Stimulated activated naive B cell treated with anti-CD40 and anti-IgM and Interleukin-4, amounts not matched to agents 10 μg/mL and 1 μg/mL and 100 μg/mL, for 72 hours (primary cell): ENCODE data around the gene SPG11.
"Not testable (repeated sequence)": the region's sequence is repeated elsewhere in the genome, so short reads cannot be mapped to it uniquely, and the experiment has no call there.

Source experiments
- ATAC-seq, 2 donors: fragments of 150-1000 bp; cut with Tn5 transposase; replicated peaks; 2 replicates each; pipeline ENCODE4 v1.10.0; 2021; ENCODE audit warnings: moderate library complexity in 1 of 2
- DNase-seq: peaks from one replicate; pipeline ENCODE4 v3.0.0; 2021
- H3K27ac Mint-ChIP-seq: one replicate; pipeline ENCODE4 v1.8.0; 2022; ENCODE audit warnings: mild to moderate bottlenecking, mixed read lengths
- H3K27me3 Mint-ChIP-seq, 2 donors: one replicate each; pipeline ENCODE4 v1.8.0; 2022; ENCODE audit warnings: mixed read lengths in 2 of 2
- H3K36me3 Mint-ChIP-seq, 2 donors: one replicate each; pipeline ENCODE4 v1.8.0; 2022; ENCODE audit warnings: mixed read lengths in 2 of 2, mild to moderate bottlenecking in 1 of 2
- H3K4me1 Mint-ChIP-seq, 2 donors: one replicate each; pipeline ENCODE4 v1.8.0; 2022; ENCODE audit warnings: mixed read lengths in 2 of 2, mild to moderate bottlenecking in 1 of 2
- H3K4me3 Mint-ChIP-seq, 2 donors: one replicate each; pipeline ENCODE4 v1.8.0; 2022; ENCODE audit warnings: mild to moderate bottlenecking in 2 of 2, mixed read lengths in 2 of 2, moderate library complexity in 1 of 2
- H3K9me3 Mint-ChIP-seq, 2 donors: one replicate each; pipeline ENCODE4 v1.8.0; 2022; ENCODE audit warnings: mixed read lengths in 2 of 2, mild to moderate bottlenecking in 1 of 2

Gene SPG11

DNA sequence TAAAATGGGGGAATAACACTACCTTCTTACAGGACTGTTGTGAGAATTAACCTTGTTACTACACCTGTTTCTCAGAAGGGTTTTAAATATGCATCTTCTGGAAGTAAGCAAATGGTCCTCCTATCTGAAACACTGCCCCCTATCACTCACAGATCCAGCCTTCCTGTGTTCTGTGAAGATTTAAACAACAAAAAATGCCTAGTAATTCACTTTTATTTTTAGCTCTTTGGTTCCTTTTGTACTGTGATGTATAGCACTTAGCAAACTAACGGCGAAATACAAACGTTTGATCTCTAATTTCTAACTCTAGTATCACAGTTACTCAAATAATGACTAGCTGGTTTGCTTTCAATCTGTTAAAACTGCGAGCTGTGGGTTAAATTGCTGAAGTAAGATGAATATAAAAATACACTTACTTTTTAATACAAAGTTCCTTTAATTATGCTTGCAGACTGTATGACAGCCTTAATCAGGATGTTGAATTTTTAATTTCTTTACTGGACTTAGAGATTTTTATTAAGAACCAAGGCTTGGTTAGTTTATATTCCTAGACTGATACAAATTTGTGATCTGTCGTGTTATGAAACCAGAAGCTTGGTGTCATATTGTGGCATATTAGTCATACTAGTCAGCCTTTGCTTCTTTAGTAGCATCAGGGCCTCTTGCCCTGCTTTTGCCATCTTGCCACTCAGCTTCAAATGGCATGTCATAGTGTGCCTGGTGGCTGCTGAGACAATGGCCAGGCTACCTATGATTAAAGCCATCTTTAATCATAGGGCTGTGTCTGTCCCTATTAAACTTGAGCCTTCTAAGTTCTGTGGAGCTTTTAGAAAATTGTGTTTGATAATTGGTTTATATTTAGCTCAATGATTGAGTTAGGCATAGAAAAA is 117.3 kb downstream of the SPG11 start:
- Mint-ChIP-seq H3K9me3 (no peaks in the 10 kb centered on the region), H3K4me3 (no peak overlapping the region), H3K27me3 (no peaks in the 10 kb centered on the region), H3K27ac (peak overlapping the region; percentile 82), H3K36me3 (peaks cover 12 to 43% of the 10 kb centered on the region in 2 donors), H3K4me1 (peaks cover 21 to 53% of the 10 kb centered on the region in 2 donors)
- peak; percentile 95 for ATAC-seq
- DNase-seq: no peak

- not testable (repeated sequence) for H3K4me3 Mint-ChIP-seq, H3K27me3 Mint-ChIP-seq, ATAC-seq, DNase-seq, H3K27ac Mint-ChIP-seq, H3K9me3 Mint-ChIP-seq
- peaks cover 25 to 53% of the 10 kb centered on the region in 2 donors for H3K4me1 Mint-ChIP-seq
- peaks cover 17 to 47% of the 10 kb centered on the region in 2 donors for H3K36me3 Mint-ChIP-seq
Observed at GRCh38 chr15:44544745-44545144, 118.7 kb downstream of the SPG11 start.

DNA sequence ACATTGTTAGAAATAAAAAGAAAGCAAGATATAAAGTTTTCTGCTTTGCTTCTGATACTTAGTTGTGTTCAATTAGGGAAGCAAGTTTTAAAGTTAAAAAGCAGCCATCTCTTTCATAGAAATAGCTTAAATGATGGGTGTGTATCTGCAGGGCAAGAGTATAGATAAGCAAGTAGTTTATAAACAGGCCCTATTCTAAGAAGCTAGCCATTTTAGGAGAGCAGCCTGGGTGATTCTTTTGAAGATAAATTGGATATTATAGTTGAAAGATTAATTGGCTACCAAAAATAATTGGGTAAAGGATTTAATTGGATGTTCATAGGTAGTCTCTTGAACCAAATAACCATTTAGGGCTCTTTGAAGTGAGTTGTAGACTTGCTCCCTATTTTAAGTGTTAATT is 120.9 kb downstream of the SPG11 start:
- Mint-ChIP-seq H3K4me3 (no peak overlapping the region), H3K27me3 (no peaks in the 10 kb centered on the region), H3K4me1 (peaks cover 32 to 70% of the 10 kb centered on the region in 2 donors), H3K27ac (peak overlapping the region; percentile 9), H3K36me3 (peaks cover 18 to 45% of the 10 kb centered on the region in 2 donors), H3K9me3 (no peaks in the 10 kb centered on the region)
- DNase-seq: no peak
- ATAC-seq: no peak

DNA sequence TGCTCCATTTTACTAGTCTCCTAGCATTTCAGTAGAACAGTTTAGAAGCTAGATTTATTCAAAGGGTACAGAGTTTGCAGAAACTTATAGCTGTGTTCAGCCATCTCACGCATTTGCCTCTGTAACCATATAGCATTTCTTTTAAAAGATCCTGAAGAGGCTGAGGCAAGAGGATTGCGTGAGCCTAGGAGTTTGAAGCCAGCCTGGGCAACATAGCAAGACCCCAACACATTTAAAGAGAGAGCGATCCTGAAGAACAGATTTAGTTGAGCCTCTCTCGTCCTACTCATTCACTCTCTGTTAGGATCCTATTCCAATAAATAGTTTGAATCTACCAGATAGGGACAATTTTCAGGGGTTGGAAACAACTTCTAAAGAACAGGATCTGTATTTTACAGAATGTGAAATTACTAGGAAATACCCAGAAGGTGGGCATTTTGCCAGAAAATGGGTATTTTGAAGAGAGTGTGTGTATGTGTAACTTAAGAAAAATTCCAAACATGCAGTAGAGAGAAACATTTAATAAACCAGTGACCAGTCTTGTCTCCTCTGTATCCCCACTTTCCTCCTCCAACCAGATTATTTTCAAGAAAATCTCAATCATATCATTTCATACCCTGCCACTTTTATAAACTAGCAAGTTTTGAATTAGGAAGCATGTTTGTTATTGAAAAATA is 122.0 kb downstream of the SPG11 start:
- no peak for DNase-seq
- no peaks in the 10 kb centered on the region for H3K9me3 Mint-ChIP-seq

DNA sequence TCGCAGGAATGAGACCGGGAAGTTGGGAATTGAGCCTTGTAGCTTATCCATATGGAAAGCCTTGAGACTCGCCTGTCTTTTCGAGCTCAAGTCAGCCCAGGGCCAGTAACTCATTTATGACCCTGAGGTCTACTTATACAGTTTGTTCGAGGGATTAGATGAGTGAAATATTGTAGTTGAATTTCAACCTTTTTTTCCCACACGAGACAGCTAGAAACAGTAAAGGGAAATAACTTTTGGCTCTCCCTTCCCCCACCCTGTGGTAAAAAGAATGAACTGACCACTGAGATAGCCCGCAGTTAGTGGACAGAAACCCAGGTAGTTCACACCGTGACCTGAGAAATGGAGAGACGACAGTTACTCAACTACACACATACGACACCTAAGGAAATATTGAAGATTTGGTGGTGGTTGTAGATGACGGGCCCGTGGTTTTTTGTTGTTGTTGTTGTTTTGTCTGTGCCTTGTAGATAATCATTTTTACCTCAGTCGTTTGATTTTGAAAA is 125.7 kb downstream of the SPG11 start:
- peak overlapping the region; percentile 99 for H3K27ac Mint-ChIP-seq
- H3K36me3 Mint-ChIP-seq: peaks cover 22 to 44% of the 10 kb centered on the region in 2 donors

More for the DNA sequence above, 122.0 kb downstream of the SPG11 start:
- Mint-ChIP-seq H3K36me3 (peaks cover 20 to 44% of the 10 kb centered on the region in 2 donors), H3K27ac (no peak overlapping the region), H3K4me1 (peaks cover 32 to 68% of the 10 kb centered on the region in 2 donors), H3K27me3 (no peaks in the 10 kb centered on the region), H3K4me3 (peak overlapping the region in 1 of 2 donors; percentile 13)
- ATAC-seq: no peak

DNA sequence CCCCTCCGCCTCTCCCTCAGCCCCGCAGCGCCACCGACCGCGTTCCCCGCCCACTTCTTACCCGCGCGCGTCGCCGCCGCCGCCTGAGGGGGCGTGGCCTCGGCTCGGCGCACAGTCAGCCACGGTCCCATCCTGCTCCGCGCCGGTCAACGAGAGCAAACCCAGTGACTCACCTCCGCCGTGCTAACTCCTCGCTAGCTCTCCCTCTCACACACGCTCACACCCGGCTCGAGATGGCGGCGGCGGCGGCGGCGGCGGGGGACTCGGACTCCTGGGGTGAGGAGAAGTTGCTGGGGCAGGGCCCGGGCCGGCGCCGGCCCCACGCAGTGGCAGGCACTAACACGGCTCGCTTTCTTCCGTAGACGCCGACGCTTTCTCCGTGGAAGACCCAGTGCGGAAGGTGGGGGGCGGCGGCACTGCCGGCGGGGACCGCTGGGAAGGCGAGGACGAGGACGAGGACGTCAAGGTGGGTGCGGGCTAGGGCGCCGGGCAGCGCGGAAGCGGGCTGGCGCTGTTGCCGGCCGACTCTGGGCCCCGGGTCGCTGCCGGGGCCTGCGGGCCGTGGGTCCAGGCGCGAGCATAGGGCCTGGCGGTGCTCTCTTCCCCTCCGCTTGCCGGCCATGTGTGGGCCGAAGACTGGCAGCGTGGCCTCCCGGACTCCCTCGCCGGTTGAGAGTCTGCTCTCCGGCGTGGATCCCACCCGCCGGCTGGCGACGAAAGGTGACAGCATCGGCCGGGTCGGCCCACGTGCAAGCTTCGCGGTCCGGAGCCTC is 126.3 kb downstream of the SPG11 start, which contains the start of gene EIF3J:
Gene EIF3J (plus strand): TSS at position 186 of the 773 bp plus-strand sequence. CDS start 48 bp downstream, at position 234.
- Mint-ChIP-seq H3K9me3 (no peaks in the 10 kb centered on the region), H3K4me3 (peak within 1 kb of the TSS; percentile 94 to 99), H3K36me3 (peaks cover 22 to 41% of the 10 kb centered on the region in 2 donors), H3K27ac (peak within 1 kb of the TSS; percentile 99), H3K4me1 (peaks cover 29 to 57% of the 10 kb centered on the region in 2 donors), H3K27me3 (no peaks in the 10 kb centered on the region)
- DNase-seq: peak; percentile 93
- peak; percentile 94 to 95 for ATAC-seq

More for the DNA sequence above, 125.7 kb downstream of the SPG11 start:
- Mint-ChIP-seq H3K4me1 (peaks cover 29 to 62% of the 10 kb centered on the region in 2 donors), H3K4me3 (peak overlapping the region; percentile 94 to 99), H3K9me3 (no peaks in the 10 kb centered on the region), H3K27me3 (no peaks in the 10 kb centered on the region)
- DNase-seq (no peak), ATAC-seq (no peak)

DNA sequence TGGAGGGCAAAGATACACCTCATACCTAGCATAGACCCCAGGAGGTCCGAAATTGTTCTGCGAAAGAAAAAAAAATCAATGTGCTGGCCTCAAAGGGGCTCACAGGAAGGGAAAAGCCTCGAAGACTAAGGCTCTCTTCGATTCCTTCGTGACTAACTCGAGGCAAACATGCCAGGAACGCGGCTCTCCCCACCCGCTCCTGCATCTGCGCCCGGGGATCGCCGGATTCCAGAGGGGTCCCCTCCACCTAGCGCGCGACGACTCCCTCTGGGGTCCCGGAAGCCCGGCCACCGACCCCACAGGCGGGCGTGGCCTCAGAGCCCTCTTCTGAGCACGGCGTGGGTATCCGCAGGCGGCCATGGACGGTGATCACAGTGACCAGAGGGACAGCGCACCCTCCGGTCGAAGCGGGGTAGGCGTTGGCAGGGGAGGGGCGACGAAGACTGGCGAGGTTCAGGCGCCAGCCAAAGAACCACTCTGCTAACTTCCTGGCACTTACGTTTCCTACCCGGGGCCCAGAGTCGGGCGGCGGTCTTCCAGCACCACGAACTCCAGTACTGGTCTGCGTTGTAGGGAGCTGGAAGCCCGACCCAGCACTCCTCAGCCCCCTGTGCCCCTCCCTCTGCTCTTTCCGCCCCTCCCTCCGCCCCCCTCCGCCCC is 127.0 kb downstream of the SPG11 start:
- peaks cover 24 to 35% of the 10 kb centered on the region in 2 donors for H3K36me3 Mint-ChIP-seq
- peaks cover 25 to 50% of the 10 kb centered on the region in 2 donors for H3K4me1 Mint-ChIP-seq
- ATAC-seq: peak; percentile 73 to 74
- DNase-seq: peak; percentile 75
- H3K9me3 Mint-ChIP-seq: no peaks in the 10 kb centered on the region
- H3K4me3 Mint-ChIP-seq: peak overlapping the region; percentile 94 to 99
- H3K27ac Mint-ChIP-seq: peak overlapping the region; percentile 99
- no peaks in the 10 kb centered on the region for H3K27me3 Mint-ChIP-seq

DNA sequence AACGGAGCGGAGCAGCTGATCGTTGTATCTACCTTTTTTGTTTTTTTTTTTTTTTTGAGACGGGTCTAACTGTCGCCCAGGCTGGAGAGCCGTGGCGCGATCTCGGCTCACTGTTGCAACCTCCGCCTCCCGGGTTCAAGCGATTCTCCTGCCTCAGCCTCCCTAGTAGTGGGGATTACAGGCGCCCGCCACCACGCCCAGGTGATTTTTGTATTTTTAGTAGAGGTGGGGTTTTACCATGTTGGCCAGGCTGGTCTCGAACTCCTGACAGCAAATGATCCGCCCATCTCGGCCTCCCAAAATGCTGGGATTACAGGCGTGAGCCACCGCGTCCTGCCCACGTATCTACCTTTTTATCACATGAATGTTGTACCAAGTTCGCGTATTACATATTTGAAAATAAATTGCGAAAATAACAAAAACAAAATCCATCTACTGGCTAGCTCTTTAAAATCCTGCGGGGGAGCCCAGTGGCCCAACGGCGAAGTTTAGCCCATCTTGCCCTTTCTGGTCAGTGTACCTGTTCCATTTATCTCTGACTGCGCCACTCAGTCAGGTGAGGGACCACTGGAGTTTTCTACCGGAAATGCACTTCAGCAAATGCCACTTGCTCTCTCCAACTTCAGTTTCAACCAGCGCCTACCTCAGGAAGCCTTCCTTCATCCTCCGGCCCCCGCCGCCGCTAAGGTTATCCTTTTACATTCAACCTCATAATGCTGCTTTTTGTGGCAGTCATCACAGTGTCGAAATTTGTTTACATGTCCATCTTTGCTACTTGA is 127.8 kb downstream of the SPG11 start:
- Mint-ChIP-seq H3K27me3 (no peaks in the 10 kb centered on the region), H3K27ac (peak overlapping the region; percentile 99), H3K4me3 (peak overlapping the region; percentile 94 to 99), H3K36me3 (peaks cover 20 to 30% of the 10 kb centered on the region in 2 donors), H3K4me1 (peaks cover 19 to 42% of the 10 kb centered on the region in 2 donors), H3K9me3 (no peaks in the 10 kb centered on the region)
- ATAC-seq (peak in 1 of 2 donors; percentile 1), DNase-seq (no peak)

DNA sequence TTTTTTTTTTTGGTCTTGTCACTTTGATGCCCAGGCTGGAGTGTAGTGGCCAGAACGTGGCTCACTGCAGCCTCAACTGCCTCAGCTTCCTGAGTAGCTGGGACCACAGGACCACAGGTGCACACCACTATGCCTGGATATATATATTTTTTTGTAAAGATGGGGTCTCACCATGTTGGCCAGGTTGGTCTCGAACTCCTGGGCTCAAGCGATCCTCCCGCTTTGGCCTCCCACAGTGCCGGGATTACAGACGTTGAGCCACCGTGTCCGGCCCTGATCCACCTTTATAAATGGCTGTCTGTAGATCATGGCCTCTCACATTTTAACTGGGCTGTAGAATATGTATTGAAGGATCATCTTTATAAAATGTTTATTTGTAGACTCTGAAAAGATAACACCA is 128.4 kb downstream of the SPG11 start:
- Mint-ChIP-seq H3K4me1 (peaks cover 16 to 36% of the 10 kb centered on the region in 2 donors), H3K9me3 (no peaks in the 10 kb centered on the region), H3K27me3 (no peaks in the 10 kb centered on the region), H3K4me3 (peak overlapping the region; percentile 69 to 99), H3K27ac (peak overlapping the region; percentile 42), H3K36me3 (peaks cover 15 to 25% of the 10 kb centered on the region in 2 donors)
- no peak for ATAC-seq
- DNase-seq: no peak

GRCh38 chr15:44532689-44533088 is 130.8 kb downstream of the SPG11 start:
- no peak for ATAC-seq

GRCh38 chr15:44532275-44532674 is 131.2 kb downstream of the SPG11 start:
- Mint-ChIP-seq H3K36me3 (peaks cover 15 to 18% of the 10 kb centered on the region in 2 donors), H3K4me1 (peaks cover 8 to 13% of the 10 kb centered on the region in 2 donors)
- not testable (repeated sequence) for H3K9me3 Mint-ChIP-seq, DNase-seq, H3K27ac Mint-ChIP-seq, H3K4me3 Mint-ChIP-seq, ATAC-seq, H3K27me3 Mint-ChIP-seq

More at GRCh38 chr15:44532689-44533088, 130.8 kb downstream of the SPG11 start:
- Mint-ChIP-seq H3K27ac (peak overlapping the region; percentile 37), H3K9me3 (no peaks in the 10 kb centered on the region), H3K27me3 (no peaks in the 10 kb centered on the region), H3K4me1 (peaks cover 8 to 14% of the 10 kb centered on the region in 2 donors), H3K36me3 (peaks cover 15 to 18% of the 10 kb centered on the region in 2 donors), H3K4me3 (no peak overlapping the region)
- no peak for DNase-seq

- Mint-ChIP-seq H3K4me3 (no peak overlapping the region), H3K9me3 (no peaks in the 10 kb centered on the region), H3K4me1 (peaks cover 4 to 8% of the 10 kb centered on the region in 2 donors), H3K27me3 (no peaks in the 10 kb centered on the region), H3K36me3 (peaks cover 11 to 16% of the 10 kb centered on the region in 2 donors), H3K27ac (peak overlapping the region; percentile 57)
- no peak for DNase-seq
- ATAC-seq: no peak
Observed at GRCh38 chr15:44530653-44531052, 132.8 kb downstream of the SPG11 start.
